ENCODE measurements around the gene ZC3H8.

The ZC3H8 gene

DNA sequence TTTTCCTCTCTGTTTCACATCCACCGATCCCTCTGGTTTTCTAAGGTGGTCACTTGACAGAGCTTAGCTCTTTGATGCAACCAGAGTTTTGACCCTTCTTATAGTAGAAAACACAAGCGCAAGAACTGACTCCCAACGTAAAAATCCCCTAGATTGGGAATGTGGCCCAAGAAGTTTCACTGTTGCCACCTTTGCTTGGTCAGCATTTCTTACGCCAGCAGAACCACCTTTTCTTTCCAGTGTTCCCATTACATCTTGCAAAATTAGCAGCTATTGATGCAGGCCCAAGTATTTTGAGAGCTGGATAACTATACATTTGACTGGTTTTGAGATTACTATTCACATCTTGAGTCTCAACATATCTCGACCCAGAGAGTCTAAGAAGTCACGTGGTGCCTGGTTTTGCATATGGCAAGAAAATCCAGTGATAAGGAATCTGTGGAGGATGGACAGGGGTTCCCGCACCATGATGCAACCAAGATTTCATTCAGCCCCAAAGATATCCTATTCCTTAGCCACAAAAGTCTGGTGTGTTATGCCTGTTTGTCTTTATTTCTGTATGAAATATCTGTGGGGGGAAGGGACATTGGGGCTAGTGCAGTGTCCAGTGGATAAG is 78.8 kb downstream of the ZC3H8 start:
- H3K9me3 Mint-ChIP-seq: peaks cover 0 to 2% of the 10 kb centered on the region in 2 donors
- peaks cover 0 to 1% of the 10 kb centered on the region in 2 donors for H3K4me1 Mint-ChIP-seq
- no peak for DNase-seq
- H3K4me3 Mint-ChIP-seq: no peak overlapping the region
- H3K27ac Mint-ChIP-seq: no peak overlapping the region
- ATAC-seq (replicated peaks): no peak
- H3K27me3 Mint-ChIP-seq: peaks cover 32 to 42% of the 10 kb centered on the region in 2 donors
- H3K36me3 Mint-ChIP-seq: no peaks in the 10 kb centered on the region

DNA sequence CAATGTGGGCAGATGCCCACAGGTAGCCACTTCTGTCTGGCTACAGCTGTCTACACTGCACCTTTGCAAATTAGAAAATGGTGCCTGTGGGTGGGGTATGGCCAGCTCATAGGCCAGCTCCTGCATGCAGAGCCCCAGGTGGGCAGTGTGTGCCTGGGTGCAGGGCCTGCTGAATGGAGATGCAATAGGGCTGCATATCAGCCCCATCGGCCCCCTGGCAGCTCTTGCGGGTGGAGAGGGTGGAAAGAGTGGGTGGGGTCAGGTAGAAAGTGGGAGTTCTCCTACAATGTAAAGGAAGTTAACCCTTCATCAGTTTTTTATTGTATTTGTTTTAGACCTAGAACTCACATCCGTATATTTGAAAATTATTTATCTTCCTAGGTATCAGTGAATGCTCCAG is 79.5 kb downstream of the ZC3H8 start:
- DNase-seq: no peak
- no peaks in the 10 kb centered on the region for H3K36me3 Mint-ChIP-seq
- no peak overlapping the region for H3K4me3 Mint-ChIP-seq
- H3K4me1 Mint-ChIP-seq: peaks cover 0 to 1% of the 10 kb centered on the region in 2 donors
- peaks cover 26 to 34% of the 10 kb centered on the region in 2 donors for H3K27me3 Mint-ChIP-seq
- H3K27ac Mint-ChIP-seq: no peak overlapping the region
- no peak for ATAC-seq (replicated peaks)
- H3K9me3 Mint-ChIP-seq: peaks cover 0 to under 1% of the 10 kb centered on the region in 2 donors

DNA sequence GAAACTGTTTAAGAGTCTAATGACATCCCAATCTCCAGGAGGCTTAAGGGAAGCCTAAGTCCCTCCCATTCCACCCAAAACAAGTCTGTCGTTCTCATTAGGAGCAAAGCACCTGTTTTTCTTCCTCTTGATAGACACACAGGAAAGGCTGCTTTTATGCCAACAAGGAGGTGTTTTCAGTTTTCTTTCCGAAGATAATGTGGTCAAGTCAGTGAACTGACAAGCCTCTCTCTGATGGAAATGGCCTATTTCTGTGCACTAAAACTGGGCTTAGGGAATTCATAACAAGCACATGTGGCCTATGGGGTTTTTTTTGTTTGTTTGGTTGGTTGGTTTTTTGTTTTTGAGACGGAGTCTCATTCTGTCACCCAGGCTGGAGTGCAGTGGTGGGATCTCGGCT is 80.5 kb downstream of the ZC3H8 start:
- no peaks in the 10 kb centered on the region for H3K36me3 Mint-ChIP-seq
- peaks cover 17 to 30% of the 10 kb centered on the region in 2 donors for H3K27me3 Mint-ChIP-seq
- H3K9me3 Mint-ChIP-seq: no peaks in the 10 kb centered on the region
- peaks cover 0 to 1% of the 10 kb centered on the region in 2 donors for H3K4me1 Mint-ChIP-seq
- DNase-seq (no peak), ATAC-seq (replicated peaks) (no peak)
- no peak overlapping the region for H3K4me3 Mint-ChIP-seq
- no peak overlapping the region for H3K27ac Mint-ChIP-seq

DNA sequence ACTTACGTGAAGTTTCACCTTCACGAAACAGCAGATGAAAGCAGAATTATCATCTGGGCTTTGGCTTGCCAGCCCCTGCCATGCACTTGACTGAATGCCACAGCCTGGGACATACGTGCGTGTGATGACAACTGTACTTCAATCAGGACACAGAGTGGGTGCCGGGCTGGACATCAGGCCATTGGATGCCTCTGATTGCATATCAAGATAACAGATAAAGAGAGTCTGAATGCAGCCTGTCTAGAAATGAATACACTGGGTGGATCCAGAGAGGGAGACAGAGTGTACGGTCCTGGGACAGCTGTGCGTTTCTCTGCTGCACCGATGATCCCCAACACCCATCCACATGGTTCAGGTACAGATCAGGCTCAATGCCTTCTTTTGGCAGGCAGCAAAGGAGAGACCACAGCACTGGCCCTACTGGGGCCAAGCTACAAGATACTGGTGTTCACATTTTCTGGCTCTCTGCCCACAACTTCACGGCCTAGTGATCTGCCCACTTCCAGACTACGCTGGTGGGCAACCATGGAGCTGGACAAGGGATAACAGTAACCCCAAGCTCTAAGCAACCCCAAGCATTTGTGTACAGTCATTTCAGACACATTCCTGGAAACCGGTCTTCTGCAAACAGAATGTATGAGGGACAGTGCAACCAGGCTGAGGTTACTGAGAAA is 81.1 kb downstream of the ZC3H8 start:
- H3K27ac Mint-ChIP-seq: no peak overlapping the region
- peaks cover 0 to 1% of the 10 kb centered on the region in 2 donors for H3K4me1 Mint-ChIP-seq
- peak in 1 of 2 donors; percentile 16 for ATAC-seq (replicated peaks)
- H3K27me3 Mint-ChIP-seq: peaks cover 11 to 24% of the 10 kb centered on the region in 2 donors
- H3K36me3 Mint-ChIP-seq: no peaks in the 10 kb centered on the region
- H3K9me3 Mint-ChIP-seq: no peaks in the 10 kb centered on the region
- DNase-seq: no peak
- no peak overlapping the region for H3K4me3 Mint-ChIP-seq

DNA sequence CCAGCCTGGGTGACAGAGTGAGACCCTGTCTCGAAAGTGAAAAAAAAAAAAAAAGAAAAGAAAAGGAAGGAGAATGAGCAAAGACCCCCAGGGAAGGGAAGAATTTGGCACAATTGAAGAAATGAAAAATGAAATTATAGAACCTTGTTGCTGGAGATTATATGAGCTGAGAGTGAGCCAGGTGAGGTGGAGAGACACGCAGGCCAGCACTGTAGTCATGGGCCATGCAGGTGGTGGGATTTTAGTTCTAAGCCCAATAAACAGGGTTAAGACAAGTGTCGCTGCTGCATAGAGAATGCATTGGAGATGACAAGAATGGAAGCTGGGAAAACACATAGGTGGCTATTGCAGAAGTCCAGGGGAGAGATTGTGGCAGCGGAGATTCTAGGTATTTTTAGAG is 84.3 kb downstream of the ZC3H8 start:
- DNase-seq (no peak), ATAC-seq (replicated peaks) (no peak)
- no peaks in the 10 kb centered on the region for H3K36me3 Mint-ChIP-seq
- H3K4me1 Mint-ChIP-seq: no peaks in the 10 kb centered on the region
- H3K4me3 Mint-ChIP-seq: no peak overlapping the region
- no peaks in the 10 kb centered on the region for H3K9me3 Mint-ChIP-seq
- H3K27me3 Mint-ChIP-seq: peaks cover 0 to 5% of the 10 kb centered on the region in 2 donors
- H3K27ac Mint-ChIP-seq: no peak overlapping the region

DNA sequence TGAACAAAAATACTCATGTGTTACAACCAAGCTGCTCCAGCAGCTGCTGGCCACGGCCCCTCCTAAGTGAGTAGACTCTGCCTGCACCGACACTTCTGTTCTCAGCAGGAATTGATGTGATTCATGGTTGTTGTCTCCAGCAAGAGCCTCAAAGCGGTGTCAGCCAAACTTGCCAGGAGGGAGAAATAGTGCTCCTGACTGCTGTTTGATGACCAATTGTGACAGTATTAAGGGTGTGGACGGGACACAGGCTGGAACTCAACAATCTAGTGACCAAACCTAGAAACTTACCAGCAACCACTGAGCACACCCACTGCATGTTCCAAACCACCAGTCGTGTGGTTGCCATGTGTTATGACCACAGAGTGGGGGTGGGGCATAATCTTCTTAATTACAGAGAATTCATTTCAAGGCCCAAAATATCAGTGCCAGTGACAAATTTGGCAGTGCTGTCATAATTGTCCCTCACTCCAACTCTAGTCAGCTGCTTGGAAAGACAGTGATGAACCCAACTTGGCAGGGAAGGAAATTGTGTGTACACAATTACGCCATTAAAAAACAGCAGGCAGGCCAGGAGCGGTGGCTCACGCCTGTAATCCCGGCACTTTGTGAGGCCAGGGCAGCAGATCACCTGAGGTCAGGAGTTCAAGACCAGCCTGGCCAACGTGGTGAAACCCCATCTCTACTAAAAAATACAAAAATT is 86.3 kb downstream of the ZC3H8 start:
- H3K27me3 Mint-ChIP-seq: peaks cover 0 to 5% of the 10 kb centered on the region in 2 donors
- no peak overlapping the region for H3K4me3 Mint-ChIP-seq
- no peaks in the 10 kb centered on the region for H3K36me3 Mint-ChIP-seq
- ATAC-seq (replicated peaks) (no peak), DNase-seq (no peak)
- no peaks in the 10 kb centered on the region for H3K9me3 Mint-ChIP-seq
- no peaks in the 10 kb centered on the region for H3K4me1 Mint-ChIP-seq
- H3K27ac Mint-ChIP-seq: no peak overlapping the region

DNA sequence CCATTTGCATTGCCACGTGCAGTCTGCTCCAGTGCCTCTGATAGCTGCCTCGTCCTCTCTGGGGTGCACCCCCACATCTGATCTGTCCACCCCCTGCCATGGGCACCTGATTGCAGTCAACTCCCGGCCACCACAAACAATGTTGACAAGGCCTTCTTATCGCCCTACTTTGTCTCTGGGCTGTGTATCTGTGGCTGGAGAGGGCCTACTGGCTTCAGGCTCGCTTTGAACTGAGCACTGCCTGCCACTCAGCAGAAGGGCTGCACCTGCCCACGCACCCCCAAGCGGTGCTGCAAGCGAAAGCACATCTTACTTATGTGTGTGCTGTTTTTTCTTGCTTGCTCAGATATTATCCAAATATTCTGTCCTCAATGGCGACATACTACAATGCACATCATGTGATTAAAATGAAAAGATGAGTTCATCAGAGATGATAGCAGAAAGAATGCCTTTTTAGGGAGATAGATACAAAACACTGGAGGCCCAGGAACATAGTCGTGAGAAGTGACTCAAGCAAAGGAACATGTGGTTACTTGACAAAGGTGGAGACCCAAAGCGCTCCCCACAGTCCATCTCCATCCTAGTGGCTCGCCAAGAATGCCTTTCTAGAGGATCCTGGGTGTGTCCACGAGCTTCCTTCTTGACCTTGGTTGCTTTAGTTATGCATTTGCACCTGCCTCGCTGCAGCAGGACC is 87.9 kb downstream of the ZC3H8 start:
- Mint-ChIP-seq H3K4me1 (no peaks in the 10 kb centered on the region), H3K27me3 (peaks cover 0 to 5% of the 10 kb centered on the region in 2 donors), H3K27ac (no peak overlapping the region), H3K9me3 (no peaks in the 10 kb centered on the region), H3K36me3 (no peaks in the 10 kb centered on the region), H3K4me3 (no peak overlapping the region)
- ATAC-seq (replicated peaks): no peak
- DNase-seq: no peak

DNA sequence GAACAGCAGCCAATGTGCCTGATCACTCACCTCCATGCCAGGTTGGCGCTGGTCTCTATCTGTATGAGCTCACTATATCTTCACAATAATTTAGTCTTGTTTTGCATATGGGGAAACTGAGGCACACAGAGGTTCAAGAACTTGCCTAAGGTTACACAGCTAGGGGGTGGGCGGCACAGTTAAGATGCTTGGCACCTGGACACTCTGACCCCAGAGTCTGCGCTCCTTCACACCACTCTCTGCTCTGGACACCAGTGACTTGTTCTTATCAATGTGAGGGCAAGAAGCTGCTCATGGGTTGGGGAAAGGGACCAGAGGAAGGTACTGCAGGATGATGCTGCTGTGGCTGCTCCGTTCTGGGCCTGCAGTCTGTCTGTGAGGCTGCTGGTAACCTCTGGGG is 89.5 kb downstream of the ZC3H8 start:
- Mint-ChIP-seq H3K36me3 (no peaks in the 10 kb centered on the region), H3K4me1 (peaks cover 0 to 2% of the 10 kb centered on the region in 2 donors), H3K27ac (no peak overlapping the region), H3K27me3 (peaks cover 0 to 5% of the 10 kb centered on the region in 2 donors), H3K4me3 (no peak overlapping the region), H3K9me3 (peaks cover 0 to 1% of the 10 kb centered on the region in 2 donors)
- no peak for ATAC-seq (replicated peaks)
- DNase-seq: no peak

DNA sequence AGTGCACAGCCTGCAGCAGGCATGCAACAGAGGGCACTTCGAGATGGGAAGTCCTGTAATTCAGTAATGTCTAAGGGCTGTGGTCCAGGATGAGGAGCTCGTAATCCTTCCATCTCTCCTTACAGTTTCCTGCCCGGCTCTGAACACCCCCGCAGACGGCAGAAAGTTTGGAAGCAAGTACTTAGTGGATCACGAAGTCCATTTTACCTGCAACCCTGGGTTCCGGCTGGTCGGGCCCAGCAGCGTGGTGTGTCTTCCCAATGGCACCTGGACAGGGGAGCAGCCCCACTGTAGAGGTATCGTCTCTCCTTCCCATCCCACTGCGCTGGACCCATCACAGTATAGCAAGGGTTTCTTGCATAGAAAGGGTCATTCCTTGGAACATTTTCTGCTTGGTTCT is 90.0 kb downstream of the ZC3H8 start:
- Mint-ChIP-seq H3K27ac (no peak overlapping the region), H3K4me3 (no peak overlapping the region), H3K9me3 (peaks cover 0 to 2% of the 10 kb centered on the region in 2 donors), H3K36me3 (no peaks in the 10 kb centered on the region), H3K27me3 (peaks cover 0 to 5% of the 10 kb centered on the region in 2 donors), H3K4me1 (peaks cover 0 to 2% of the 10 kb centered on the region in 2 donors)
- ATAC-seq (replicated peaks) (no peak), DNase-seq (no peak)

DNA sequence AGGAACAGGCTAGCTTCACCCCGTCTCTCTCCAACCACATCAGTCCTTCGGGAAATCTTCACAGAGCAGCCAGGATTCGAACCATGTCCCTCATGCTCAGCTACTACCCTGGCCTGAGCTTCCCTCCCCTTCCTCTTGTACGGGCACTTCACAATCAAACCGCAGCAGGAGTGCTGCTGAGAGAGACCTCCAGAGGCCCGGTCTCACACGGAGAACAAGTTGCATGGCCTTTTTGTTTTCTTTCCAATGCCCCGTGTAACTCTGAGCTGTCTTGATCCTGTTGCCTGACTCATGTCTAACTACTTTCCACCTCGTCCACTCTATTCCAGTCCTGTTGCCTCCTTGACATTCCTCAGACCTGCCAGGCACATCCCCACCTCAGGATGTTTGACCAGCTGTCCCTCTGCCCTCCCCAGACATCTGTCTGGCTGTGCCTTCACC is 91.3 kb downstream of the ZC3H8 start:
- ATAC-seq (replicated peaks) (no peak), DNase-seq (no peak)
- H3K4me1 Mint-ChIP-seq: peaks cover 0 to 2% of the 10 kb centered on the region in 2 donors
- peaks cover 0 to 2% of the 10 kb centered on the region in 2 donors for H3K9me3 Mint-ChIP-seq
- no peak overlapping the region for H3K4me3 Mint-ChIP-seq
- no peaks in the 10 kb centered on the region for H3K27me3 Mint-ChIP-seq
- H3K27ac Mint-ChIP-seq: peak overlapping the region; percentile 73
- H3K36me3 Mint-ChIP-seq: no peaks in the 10 kb centered on the region

DNA sequence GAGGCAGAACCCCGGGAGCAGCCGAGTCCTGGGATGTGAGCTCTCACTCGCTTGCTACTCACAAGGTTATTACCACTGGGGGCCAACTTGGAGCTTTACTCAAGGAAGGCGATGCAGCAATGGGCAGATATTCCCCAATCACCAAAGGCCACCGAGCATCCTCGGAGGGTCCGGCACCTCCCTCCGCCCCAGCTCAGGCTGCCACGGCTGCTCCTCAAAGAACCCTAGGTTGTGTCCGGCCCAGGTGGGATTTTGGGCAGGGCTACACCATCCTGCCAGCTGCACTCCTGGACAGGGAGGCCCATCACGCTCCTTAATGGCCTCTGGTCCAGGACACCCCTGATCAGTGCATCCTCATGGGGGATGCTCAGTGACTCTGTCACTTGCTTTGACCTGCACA is 91.9 kb downstream of the ZC3H8 start:
- H3K9me3 Mint-ChIP-seq: peaks cover 0 to 2% of the 10 kb centered on the region in 2 donors
- ATAC-seq (replicated peaks): no peak
- H3K27me3 Mint-ChIP-seq: no peaks in the 10 kb centered on the region
- no peak overlapping the region for H3K27ac Mint-ChIP-seq
- H3K4me1 Mint-ChIP-seq: peaks cover 0 to 2% of the 10 kb centered on the region in 2 donors
- H3K36me3 Mint-ChIP-seq: no peaks in the 10 kb centered on the region
- H3K4me3 Mint-ChIP-seq: no peak overlapping the region
- no peak for DNase-seq

DNA sequence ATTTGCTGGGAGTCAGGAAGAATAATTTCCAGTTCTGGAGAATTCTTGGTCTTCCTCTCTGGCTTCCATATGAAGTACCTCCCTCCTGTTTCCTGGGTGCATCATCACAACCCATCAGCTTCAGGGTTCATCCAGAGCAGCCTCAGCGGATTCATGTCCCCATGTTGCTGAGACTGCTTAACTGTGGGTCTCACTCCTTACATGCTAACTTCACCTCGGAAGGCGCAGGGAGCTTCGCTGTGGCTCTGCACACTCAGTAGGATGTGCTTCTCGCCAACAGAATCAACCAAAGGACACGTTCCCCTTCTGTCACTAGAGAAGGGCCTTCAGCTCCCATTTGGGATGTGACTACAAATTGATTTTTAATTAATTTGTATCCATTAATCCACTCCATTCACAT is 92.5 kb downstream of the ZC3H8 start:
- Mint-ChIP-seq H3K4me1 (peaks cover 0 to 2% of the 10 kb centered on the region in 2 donors), H3K27me3 (no peaks in the 10 kb centered on the region), H3K27ac (no peak overlapping the region), H3K4me3 (no peak overlapping the region), H3K9me3 (peaks cover 0 to 2% of the 10 kb centered on the region in 2 donors), H3K36me3 (no peaks in the 10 kb centered on the region)
- DNase-seq (no peak), ATAC-seq (replicated peaks) (no peak)
